Left colon (tissue), 2 donors: ENCODE data around the gene CD93. TPM values are rescaled to one million over a fixed set of nuclear protein-coding genes. Genes with fewer than 3 reads are reported as not detected.

Experiments used
- total RNA-seq, 2 donors: library from RNA; stranded (reverse); fragmentation: NEBNext Ultra II Directional; extraction: Animal tissue kit (Norgen Biotek cat#: 25700); gene quantifications; one replicate each; pipeline ENCODE4 v1.2.1, GENCODE V29; 2021
- donor health status: DM: no; HTN: no; CAD: no.
- donor health status: DM: yes; HTN: yes; CAD: no.

Gene CD93
- total RNA-seq, 2 donors from 2014 or later = 9.0 to 14.2 TPM

Other genes with a start within 250 kb of the CD93 start
- not detected for gene SSTR4, start 51.0 kb downstream of the CD93 start, total RNA-seq
- gene THBD, start 36.7 kb downstream of the CD93 start, total RNA-seq = 1 to 10 TPM; 4.5 to 7.0 TPM